SK-MEL-5 (cell line): Measurements from ENCODE around the gene KLF2. TPM values are rescaled to one million over a fixed set of nuclear protein-coding genes. Genes with fewer than 3 reads are reported as not detected.
"Not testable (repeated sequence)": the region's sequence is repeated elsewhere in the genome, so short reads cannot be mapped to it uniquely, and the experiment has no call there.

Source experiments
- DNase-seq: peaks from one replicate; pipeline ENCODE4 v3.0.0-alpha.2; 2016; ENCODE audit warnings: low read depth, low spot score
- in situ Hi-C: cut with HindIII; loops from 2 replicates; pipeline ENCODE4 v1.10.0; 2016; ENCODE audit warnings: low sequenced_read_pairs, high pct_unique_total_duplicates, low pct_unique_long_range_greater_than_20kb
- polyA plus RNA-seq, 2 experiments: library from polyadenylated mRNA; depleted of rRNA; stranded (reverse); fragments of >200 nt; gene quantifications; 2 replicates each; pipeline ENCODE4 v1.2.3, GENCODE V29; 2015
- total RNA-seq: library from RNA; depleted of rRNA; stranded (reverse); fragments of >200 nt; shearing (Covaris generic); gene quantifications from 2 replicates; pipeline ENCODE4 v1.2.3, GENCODE V29; 2014; rRNA removed

The KLF2 gene
- total RNA-seq, result 1.5 and 2.5 TPM in 2 replicates
- polyA plus RNA-seq (2015; cell fraction: cytosol; rRNA removed), result 11.0 and 13.6 TPM in 2 replicates
- polyA plus RNA-seq (2015; cell fraction: nucleus; rRNA removed), result 4.3 and 12.5 TPM in 2 replicates

- DNase-seq, result peak; percentile 85
- in situ Hi-C loops, result no loop called here
Measured at GRCh38 chr19:16324384-16325160, at the start of gene KLF2. TSS of gene KLF2 (plus strand) at chr19:16324826. CDS start at chr19:16324924, 98 bp downstream.

GRCh38 chr19:16280306-16280705, 44.3 kb upstream of the KLF2 start:
- no peak for DNase-seq
- in situ Hi-C loops, result no loop called here

- DNase-seq, result no peak
- in situ Hi-C loops, result no loop called here
Measured at GRCh38 chr19:16281743-16282142, 42.9 kb upstream of the KLF2 start.

- no peak for DNase-seq
- in situ Hi-C loops, result no loop called here
Measured at GRCh38 chr19:16283210-16284061, 41.2 kb upstream of the KLF2 start.

GRCh38 chr19:16284505-16284904, 40.1 kb upstream of the KLF2 start:
- DNase-seq, result no peak
- in situ Hi-C loops, result no loop called here

GRCh38 chr19:16285079-16285478, 39.5 kb upstream of the KLF2 start:
- in situ Hi-C loops, DNase-seq: not testable (repeated sequence)

- no peak for DNase-seq
- in situ Hi-C loops, result no loop called here
Measured at GRCh38 chr19:16285769-16286498, 38.7 kb upstream of the KLF2 start.

- DNase-seq, result no peak
- in situ Hi-C loops, result no loop called here
Measured at GRCh38 chr19:16288544-16288943, 36.1 kb upstream of the KLF2 start.

GRCh38 chr19:16289594-16289993, 35.0 kb upstream of the KLF2 start:
- in situ Hi-C loops, result no loop called here
- no peak for DNase-seq

GRCh38 chr19:16290692-16291091, 33.9 kb upstream of the KLF2 start:
- no peak for DNase-seq
- in situ Hi-C loops, result no loop called here

- DNase-seq, result no peak
- in situ Hi-C loops, result no loop called here
Measured at GRCh38 chr19:16293118-16294091, 31.2 kb upstream of the KLF2 start.

- no peak for DNase-seq
- in situ Hi-C loops, result no loop called here
Measured at GRCh38 chr19:16295057-16295456, 29.6 kb upstream of the KLF2 start.

- in situ Hi-C loops, result no loop called here
- no peak for DNase-seq
Measured at GRCh38 chr19:16296713-16297112, 27.9 kb upstream of the KLF2 start.

GRCh38 chr19:16297575-16298178, 26.9 kb upstream of the KLF2 start:
- no peak for DNase-seq
- in situ Hi-C loops, result no loop called here

- DNase-seq, result no peak
- in situ Hi-C loops, result no loop called here
Measured at GRCh38 chr19:16298334-16298733, 26.3 kb upstream of the KLF2 start.

GRCh38 chr19:16301999-16302694, 22.5 kb upstream of the KLF2 start:
- in situ Hi-C loops, result no loop called here
- no peak for DNase-seq
